Activated CD8-positive, alpha-beta T cell treated with anti-CD3 and anti-CD28 coated beads for 36 hours (primary cell): ENCODE results near the gene PRMT9. TPM values are rescaled to one million over a fixed set of nuclear protein-coding genes. Genes with fewer than 3 reads are reported as not detected.
A peak's percentile ranks its signal among the peaks of the same experiment; 100 is the strongest.

Experiments
- ATAC-seq: fragments of 200-7000 bp; cut with Tn5 transposase; one replicate; pipeline ENCODE4 v1.10.0; 2021; ENCODE audit warnings: mild to moderate bottlenecking, moderate library complexity
- CTCF ChIA-PET: fragments of 350-600 bp; sonication (Branson Sonifier 250); formaldehyde crosslinking; loops from one replicate; lab custom pipeline; 2021; ENCODE audit warnings: antibody characterized with exemption; lab: Charles Lee
- POLR2A ChIA-PET: fragments of 350-600 bp; sonication (Branson Sonifier 250); formaldehyde crosslinking; loops from one replicate; lab custom pipeline; 2021; ENCODE audit warnings: antibody characterized with exemption; lab: Charles Lee
- DNase-seq: peaks from one replicate; pipeline ENCODE4 v3.0.0-alpha.2; 2020
- H3K27ac Mint-ChIP-seq: one replicate; pipeline ENCODE4 v1.8.0; 2021; ENCODE audit warnings: mild to moderate bottlenecking, mixed read lengths
- H3K27me3 Mint-ChIP-seq: one replicate; pipeline ENCODE4 v1.8.0; 2021; ENCODE audit warnings: mixed read lengths
- H3K36me3 Mint-ChIP-seq: one replicate; pipeline ENCODE4 v1.8.0; 2021; ENCODE audit warnings: low read depth, mixed read lengths
- H3K4me1 Mint-ChIP-seq: one replicate; pipeline ENCODE4 v1.8.0; 2021; ENCODE audit warnings: low read depth, mixed read lengths
- H3K4me3 Mint-ChIP-seq: one replicate; pipeline ENCODE4 v1.8.0; 2021; ENCODE audit warnings: mild to moderate bottlenecking, moderate library complexity, mixed read lengths
- H3K9me3 Mint-ChIP-seq: one replicate; pipeline ENCODE4 v1.8.0; 2021; ENCODE audit warnings: mixed read lengths
- intact Hi-C: fragments of 100-400 bp; cut with micrococcal nuclease; formaldehyde crosslinking; loops from one replicate; pipeline ENCODE4 v1.10.0; 2022
- total RNA-seq, 2 experiments: library from RNA; stranded (reverse); gene quantifications; one replicate each; pipeline ENCODE4 v1.2.3, GENCODE V29; 2021
- TF ChIP-seq, protein P1 (sequence below): fragments of 200-600 bp; IDR thresholded peaks from one replicate; pipeline ENCODE4 v1.8.0; 2022; ENCODE audit warnings: antibody characterized with exemption, mild to moderate bottlenecking

PRMT9 gene
- total RNA-seq, 2 experiments from 2014 or later = 7.4 to 8.8 TPM

DNA sequence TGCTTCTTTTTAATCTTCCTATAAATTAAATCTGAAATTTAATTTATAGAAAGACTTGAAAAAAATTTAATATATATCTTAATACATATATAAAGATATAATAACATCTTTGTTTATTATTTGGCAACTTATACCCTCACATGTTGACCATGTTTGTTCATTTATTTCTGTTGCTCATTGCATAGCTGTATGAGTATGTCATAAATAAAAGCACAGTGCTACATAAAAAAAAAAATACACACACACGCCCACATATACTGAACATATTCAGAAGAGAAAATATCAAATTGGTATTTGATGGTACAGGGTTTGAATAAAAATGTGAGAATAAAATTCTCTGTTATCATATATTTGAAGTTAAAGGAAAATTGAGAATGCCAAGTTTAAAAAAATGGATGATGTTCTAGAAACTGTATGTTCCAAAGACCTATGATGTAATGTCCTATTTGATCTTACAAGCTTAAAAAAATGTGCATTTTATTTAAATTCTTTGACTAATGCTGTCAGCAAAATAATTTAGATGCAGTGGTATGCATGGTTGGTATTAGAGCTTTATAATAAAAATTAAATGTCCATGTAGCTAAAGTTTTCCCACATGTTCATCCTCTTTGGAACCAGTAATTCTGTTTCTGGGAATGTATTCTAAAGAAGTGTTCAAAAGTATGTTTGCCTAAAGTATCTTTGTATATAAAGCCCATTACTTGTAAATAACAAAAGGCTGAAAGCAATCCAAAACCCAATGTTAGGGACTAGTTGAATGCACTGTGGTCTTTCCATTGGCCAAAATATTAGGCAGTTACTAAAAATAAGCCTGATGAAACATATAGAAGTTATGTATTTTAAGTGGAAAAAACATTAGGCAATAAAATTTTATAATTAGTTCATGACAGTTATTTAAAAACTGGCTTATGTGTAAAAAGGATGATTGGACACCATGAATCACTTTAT lies 53.9 kb downstream of the PRMT9 start:
- intact Hi-C loops = no loop called here
- no peaks in the 10 kb centered on the region for H3K27me3 Mint-ChIP-seq
- H3K4me3 Mint-ChIP-seq = no peak overlapping the region
- H3K9me3 Mint-ChIP-seq = no peaks in the 10 kb centered on the region
- peaks cover 2% of the 10 kb centered on the region for H3K4me1 Mint-ChIP-seq
- ATAC-seq = no peak
- no peak overlapping the region for H3K27ac Mint-ChIP-seq
- ChIA-PET POLR2A (interaction anchor here (1.4 kb wide), 1 partner anchor 12 kb away, joined by 8 read pairs; no protein-coding TSS in a partner anchor), CTCF (interaction anchor here (1.0 to 5.6 kb wide), 3 partner anchors 13 to 237 kb away, joined by 4 to 24 read pairs (median 8); partner anchors contain the start of genes PRMT9 and TMEM184C)
- no peak for DNase-seq
- peaks cover 47% of the 10 kb centered on the region for H3K36me3 Mint-ChIP-seq
- TF ChIP-seq, protein P1, sequence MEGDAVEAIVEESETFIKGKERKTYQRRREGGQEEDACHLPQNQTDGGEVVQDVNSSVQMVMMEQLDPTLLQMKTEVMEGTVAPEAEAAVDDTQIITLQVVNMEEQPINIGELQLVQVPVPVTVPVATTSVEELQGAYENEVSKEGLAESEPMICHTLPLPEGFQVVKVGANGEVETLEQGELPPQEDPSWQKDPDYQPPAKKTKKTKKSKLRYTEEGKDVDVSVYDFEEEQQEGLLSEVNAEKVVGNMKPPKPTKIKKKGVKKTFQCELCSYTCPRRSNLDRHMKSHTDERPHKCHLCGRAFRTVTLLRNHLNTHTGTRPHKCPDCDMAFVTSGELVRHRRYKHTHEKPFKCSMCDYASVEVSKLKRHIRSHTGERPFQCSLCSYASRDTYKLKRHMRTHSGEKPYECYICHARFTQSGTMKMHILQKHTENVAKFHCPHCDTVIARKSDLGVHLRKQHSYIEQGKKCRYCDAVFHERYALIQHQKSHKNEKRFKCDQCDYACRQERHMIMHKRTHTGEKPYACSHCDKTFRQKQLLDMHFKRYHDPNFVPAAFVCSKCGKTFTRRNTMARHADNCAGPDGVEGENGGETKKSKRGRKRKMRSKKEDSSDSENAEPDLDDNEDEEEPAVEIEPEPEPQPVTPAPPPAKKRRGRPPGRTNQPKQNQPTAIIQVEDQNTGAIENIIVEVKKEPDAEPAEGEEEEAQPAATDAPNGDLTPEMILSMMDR = no peak

GRCh38 chr4:147628415-147628814 lies 55.5 kb downstream of the PRMT9 start:
- no peak for DNase-seq
- ATAC-seq = no peak
- Mint-ChIP-seq H3K36me3 (peaks cover 42% of the 10 kb centered on the region), H3K27me3 (no peaks in the 10 kb centered on the region), H3K27ac (no peak overlapping the region), H3K4me3 (no peak overlapping the region), H3K9me3 (no peaks in the 10 kb centered on the region), H3K4me1 (peaks cover 2% of the 10 kb centered on the region)
- POLR2A ChIA-PET = interaction anchor here (1.4 kb wide), 1 partner anchor 10 kb away, joined by 8 read pairs; no protein-coding TSS in a partner anchor
- intact Hi-C loops = no loop called here
- TF ChIP-seq, protein P1 = no peak
- CTCF ChIA-PET = interaction anchor here (1.1 to 5.6 kb wide), 3 partner anchors 11 to 238 kb away, joined by 3 to 24 read pairs (median 4); partner anchors contain the start of gene TMEM184C

GRCh38 chr4:147626903-147627302 lies 57.1 kb downstream of the PRMT9 start:
- intact Hi-C loops = no loop called here
- Mint-ChIP-seq H3K27me3 (no peaks in the 10 kb centered on the region), H3K36me3 (peaks cover 43% of the 10 kb centered on the region), H3K4me3 (no peak overlapping the region), H3K9me3 (no peaks in the 10 kb centered on the region), H3K27ac (peak overlapping the region; percentile 3), H3K4me1 (peaks cover 7% of the 10 kb centered on the region)
- TF ChIP-seq, protein P1 = no peak
- CTCF ChIA-PET = interaction anchor here (1.4 to 5.6 kb wide), 3 partner anchors 10 to 240 kb away, joined by 5 to 24 read pairs (median 6); partner anchors contain the start of gene TMEM184C
- DNase-seq (no peak), ATAC-seq (no peak)
- POLR2A ChIA-PET = interaction anchor here (0.7 kb wide), 1 partner anchor 14 kb away, joined by 3 read pairs; no protein-coding TSS in a partner anchor

- peaks cover 15% of the 10 kb centered on the region for H3K4me1 Mint-ChIP-seq
- H3K36me3 Mint-ChIP-seq = peaks cover 41% of the 10 kb centered on the region
- ChIA-PET POLR2A (no interaction called here), CTCF (interaction anchor here (1.4 kb wide), 1 partner anchor 241 kb away, joined by 6 read pairs; no protein-coding TSS in a partner anchor)
- no peak overlapping the region for H3K27ac Mint-ChIP-seq
- intact Hi-C loops = no loop called here
- H3K27me3 Mint-ChIP-seq = no peaks in the 10 kb centered on the region
- ATAC-seq = no peak
- no peaks in the 10 kb centered on the region for H3K9me3 Mint-ChIP-seq
- H3K4me3 Mint-ChIP-seq = no peak overlapping the region
- no peak for DNase-seq
- TF ChIP-seq, protein P1 = no peak
Observed at GRCh38 chr4:147625733-147626132, 58.2 kb downstream of the PRMT9 start.
